ENCODE results near the gene TMEM200B. TPM values are rescaled to one million over a fixed set of nuclear protein-coding genes. Genes with fewer than 3 reads are reported as not detected.
"Not testable (repeated sequence)": the region's sequence is repeated elsewhere in the genome, so short reads cannot be mapped to it uniquely, and the experiment has no call there.

Gene TMEM200B
- total RNA-seq, 2 donors from 2014 or later: not detected

DNA sequence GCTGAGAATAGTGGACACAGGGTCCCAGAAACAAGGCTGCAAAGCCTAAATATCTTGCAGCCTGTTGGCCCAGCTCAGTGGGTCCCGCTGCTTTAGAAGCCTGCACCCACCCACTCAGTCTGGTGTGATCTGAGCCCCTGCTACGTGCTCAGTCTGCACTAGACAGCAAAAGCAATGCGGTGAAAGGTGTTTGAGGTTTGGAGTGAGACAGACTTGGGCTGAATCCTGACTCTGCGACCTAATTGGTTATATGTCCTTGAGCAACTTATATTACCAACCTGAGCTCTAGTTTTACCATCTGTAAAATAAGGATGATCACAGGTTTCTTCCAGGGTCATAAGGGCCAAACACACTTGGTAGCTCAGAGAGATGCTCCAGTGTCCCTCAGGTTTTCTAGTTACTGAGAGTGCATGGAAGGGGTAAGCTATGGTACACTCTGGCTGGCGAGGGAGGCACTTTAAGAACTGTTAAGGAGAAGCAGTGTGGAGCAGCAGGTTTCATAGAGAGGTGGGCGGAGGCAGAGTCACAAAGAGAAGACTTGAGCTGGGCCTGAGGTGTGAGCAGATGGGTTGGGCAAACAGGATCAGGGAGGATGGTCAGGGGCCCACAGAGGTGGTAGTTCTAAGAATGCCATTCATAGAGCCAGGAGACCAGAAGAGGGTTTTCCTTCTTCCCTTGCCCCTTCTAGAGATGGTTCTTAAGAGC lies 10.1 kb downstream of the TMEM200B start:
- peaks cover 0 to 6% of the 10 kb centered on the region in 2 donors for H3K4me1 Mint-ChIP-seq (ENCODE audit: low read depth in 2 of 2)
- H3K9me3 Mint-ChIP-seq: no peaks in the 10 kb centered on the region
- no peak overlapping the region for H3K4me3 Mint-ChIP-seq
- H3K27me3 Mint-ChIP-seq: no peaks in the 10 kb centered on the region
- H3K27ac Mint-ChIP-seq: no peak overlapping the region
- H3K36me3 Mint-ChIP-seq: peaks cover 11% of the 10 kb centered on the region
- DNase-seq (ENCODE audit: low spot score) (no peak), ATAC-seq (peak in 1 of 2 donors; percentile 50)

GRCh38 chr1:29112705-29113412 lies 10.8 kb downstream of the TMEM200B start:
- Mint-ChIP-seq H3K9me3 (no peaks in the 10 kb centered on the region), H3K27me3 (no peaks in the 10 kb centered on the region), H3K27ac (no peak overlapping the region), H3K36me3 (peaks cover 11% of the 10 kb centered on the region), H3K4me1 (ENCODE audit: low read depth in 2 of 2) (peaks cover 0 to 6% of the 10 kb centered on the region in 2 donors), H3K4me3 (no peak overlapping the region)
- ATAC-seq: no peak
- no peak for DNase-seq (ENCODE audit: low spot score)

DNA sequence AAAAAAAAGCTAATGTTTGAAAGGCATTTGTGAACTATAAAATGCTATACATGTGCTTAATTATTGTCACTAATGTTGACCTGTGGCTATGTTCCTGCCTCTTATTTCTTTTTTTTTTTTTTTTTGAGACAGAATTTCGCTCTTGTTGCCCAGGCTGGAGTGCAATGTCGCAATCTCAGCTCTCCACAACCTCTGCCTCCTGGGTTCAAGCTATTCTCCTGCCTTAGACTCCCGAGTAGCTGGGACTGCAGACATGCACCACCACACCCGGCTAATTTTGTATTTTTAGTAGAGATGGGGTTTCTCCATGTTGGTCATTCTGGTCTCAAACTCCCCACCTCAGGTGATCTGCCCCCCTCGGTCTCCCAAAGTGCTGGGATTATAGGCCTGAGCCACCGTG lies 15.7 kb downstream of the TMEM200B start:
- ATAC-seq; H3K9me3 Mint-ChIP-seq; H3K36me3 Mint-ChIP-seq; H3K27ac Mint-ChIP-seq; H3K4me3 Mint-ChIP-seq; H3K27me3 Mint-ChIP-seq; DNase-seq (ENCODE audit: low spot score); H3K4me1 Mint-ChIP-seq (ENCODE audit: low read depth in 2 of 2): not testable (repeated sequence)

- no peaks in the 10 kb centered on the region for H3K36me3 Mint-ChIP-seq
- H3K4me3 Mint-ChIP-seq: no peak overlapping the region
- DNase-seq (ENCODE audit: low spot score): no peak
- no peaks in the 10 kb centered on the region for H3K27me3 Mint-ChIP-seq
- no peaks in the 10 kb centered on the region for H3K9me3 Mint-ChIP-seq
- no peak overlapping the region for H3K27ac Mint-ChIP-seq
- no peak for ATAC-seq
- H3K4me1 Mint-ChIP-seq (ENCODE audit: low read depth in 2 of 2): no peaks in the 10 kb centered on the region
These were observed 17.9 kb downstream of the TMEM200B start for GRCh38 chr1:29105822-29106221.

DNA sequence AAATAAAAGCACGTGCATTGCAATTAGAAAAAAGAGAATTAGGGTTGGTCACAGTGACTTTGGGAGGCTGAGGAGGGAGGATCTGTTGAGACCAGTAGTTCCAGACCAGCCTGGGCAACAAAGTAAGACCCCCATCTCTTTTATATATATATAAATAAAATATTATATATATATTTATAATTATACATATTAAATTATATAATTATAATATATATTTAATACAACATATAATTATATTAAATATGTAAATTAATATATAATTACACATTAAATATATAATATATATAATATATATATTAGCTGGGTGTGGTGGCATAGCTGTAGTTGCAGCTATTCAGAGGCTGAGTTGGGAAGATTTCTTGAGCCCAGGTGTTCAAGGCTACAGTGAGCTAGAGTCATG lies 23.2 kb downstream of the TMEM200B start:
- Mint-ChIP-seq H3K36me3 (peaks cover 10% of the 10 kb centered on the region), H3K4me1 (ENCODE audit: low read depth in 2 of 2) (peaks cover 0 to 6% of the 10 kb centered on the region in 2 donors), H3K27me3 (no peaks in the 10 kb centered on the region), H3K27ac (no peak overlapping the region), H3K4me3 (no peak overlapping the region), H3K9me3 (no peaks in the 10 kb centered on the region)
- ATAC-seq: no peak
- DNase-seq (ENCODE audit: low spot score): no peak

DNA sequence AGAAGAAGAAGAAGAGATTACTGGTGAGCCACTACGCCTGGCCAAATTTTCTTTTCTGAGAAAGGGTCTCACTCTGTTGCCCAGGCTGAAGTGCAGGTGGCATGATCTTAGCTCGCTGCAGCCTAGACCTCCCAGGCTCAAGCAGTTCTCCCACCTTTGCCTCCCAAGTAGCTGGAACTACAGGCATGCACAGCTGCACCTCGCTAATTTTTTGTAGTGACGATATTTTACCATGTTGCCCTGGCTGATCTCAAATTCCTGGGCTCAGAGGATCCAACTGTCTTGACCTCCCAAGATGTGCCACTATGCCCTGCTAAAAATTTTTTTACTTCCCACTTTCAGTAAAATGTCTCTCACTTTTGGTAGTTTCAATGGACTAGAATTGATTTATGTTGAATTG lies 24.4 kb downstream of the TMEM200B start:
- no peak for DNase-seq (ENCODE audit: low spot score)
- Mint-ChIP-seq H3K27me3 (no peaks in the 10 kb centered on the region), H3K9me3 (no peaks in the 10 kb centered on the region), H3K36me3 (peaks cover 10% of the 10 kb centered on the region), H3K4me3 (no peak overlapping the region), H3K4me1 (ENCODE audit: low read depth in 2 of 2) (peaks cover 0 to 6% of the 10 kb centered on the region in 2 donors), H3K27ac (no peak overlapping the region)
- ATAC-seq: no peak

- Mint-ChIP-seq H3K36me3 (peaks cover 18% of the 10 kb centered on the region), H3K27ac (peak overlapping the region in 1 of 2 donors; percentile 71), H3K27me3 (no peaks in the 10 kb centered on the region), H3K4me1 (ENCODE audit: low read depth in 2 of 2) (peaks cover 0 to 6% of the 10 kb centered on the region in 2 donors), H3K9me3 (no peaks in the 10 kb centered on the region), H3K4me3 (no peak overlapping the region)
- ATAC-seq (no peak), DNase-seq (ENCODE audit: low spot score) (no peak)
These were observed 27.3 kb downstream of the TMEM200B start for GRCh38 chr1:29096231-29096886.

DNA sequence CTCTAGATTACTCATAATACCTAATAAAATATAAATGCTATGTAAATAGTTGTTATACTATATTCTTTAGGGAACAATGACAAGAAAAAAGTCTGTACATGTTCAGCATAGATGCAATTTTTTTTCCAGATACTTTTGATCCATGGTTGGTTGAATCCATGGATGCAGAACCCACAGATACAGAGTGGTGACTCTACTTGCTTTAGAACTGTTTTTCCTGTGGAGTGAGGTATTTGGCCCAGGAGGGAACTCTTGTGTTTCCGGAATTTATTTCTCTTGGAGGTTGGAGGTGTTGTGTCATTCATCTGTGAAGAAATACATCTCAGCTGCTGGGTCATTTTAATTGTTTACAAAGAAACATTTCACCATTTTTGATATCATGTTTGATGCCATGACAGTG lies 28.7 kb downstream of the TMEM200B start:
- DNase-seq (ENCODE audit: low spot score): no peak
- Mint-ChIP-seq H3K4me1 (ENCODE audit: low read depth in 2 of 2) (peaks cover 1 to 6% of the 10 kb centered on the region in 2 donors), H3K4me3 (no peak overlapping the region), H3K27me3 (no peaks in the 10 kb centered on the region), H3K27ac (no peak overlapping the region), H3K9me3 (no peaks in the 10 kb centered on the region), H3K36me3 (peaks cover 19% of the 10 kb centered on the region)
- no peak for ATAC-seq

DNA sequence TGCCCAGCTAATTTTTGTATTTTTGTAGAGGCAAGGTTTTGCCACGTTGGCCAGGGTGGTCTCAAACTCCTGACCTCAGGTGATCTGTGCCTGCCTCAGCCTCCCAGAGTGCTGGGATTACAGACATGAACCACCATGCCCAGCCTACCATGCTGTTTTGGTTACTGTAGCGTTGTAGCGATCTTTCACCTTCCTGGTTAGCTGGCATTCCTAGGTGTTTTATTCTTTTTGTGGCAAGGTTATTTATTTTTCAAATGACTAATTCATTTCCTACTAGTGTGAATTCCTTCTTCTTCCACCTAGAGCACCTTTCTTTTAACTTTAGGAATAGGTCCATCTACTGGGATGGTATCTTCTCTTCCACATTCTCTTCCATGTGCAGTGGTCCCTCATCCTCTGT lies 29.3 kb downstream of the TMEM200B start:
- Mint-ChIP-seq H3K36me3 (peaks cover 21% of the 10 kb centered on the region), H3K4me3 (no peak overlapping the region), H3K4me1 (ENCODE audit: low read depth in 2 of 2) (peaks cover 6% of the 10 kb centered on the region in 2 donors), H3K27me3 (no peaks in the 10 kb centered on the region), H3K9me3 (no peaks in the 10 kb centered on the region), H3K27ac (no peak overlapping the region)
- ATAC-seq: no peak
- DNase-seq (ENCODE audit: low spot score): no peak

DNA sequence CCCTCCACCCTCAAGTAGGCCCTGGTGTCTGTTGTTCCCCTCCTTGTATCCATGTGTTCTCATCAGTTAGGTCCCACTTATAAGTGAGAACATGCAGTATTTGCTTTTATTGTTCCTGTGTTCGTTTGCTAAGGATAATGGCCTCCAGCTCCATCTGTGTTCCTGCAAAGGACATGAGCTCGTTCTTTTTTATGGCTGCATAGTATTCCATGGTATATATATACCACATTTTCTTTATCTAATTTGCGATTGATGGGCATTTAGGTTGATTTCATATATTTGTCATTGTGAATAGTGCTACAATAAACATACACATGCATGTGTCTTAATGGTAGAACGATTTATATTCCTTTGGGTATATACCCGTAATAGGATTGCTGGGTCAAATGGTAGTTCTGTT lies 31.0 kb downstream of the TMEM200B start:
- not testable (repeated sequence) for H3K27me3 Mint-ChIP-seq; H3K4me1 Mint-ChIP-seq (ENCODE audit: low read depth in 2 of 2); H3K27ac Mint-ChIP-seq; DNase-seq (ENCODE audit: low spot score); H3K9me3 Mint-ChIP-seq; H3K4me3 Mint-ChIP-seq; ATAC-seq
- peaks cover 21% of the 10 kb centered on the region for H3K36me3 Mint-ChIP-seq

DNA sequence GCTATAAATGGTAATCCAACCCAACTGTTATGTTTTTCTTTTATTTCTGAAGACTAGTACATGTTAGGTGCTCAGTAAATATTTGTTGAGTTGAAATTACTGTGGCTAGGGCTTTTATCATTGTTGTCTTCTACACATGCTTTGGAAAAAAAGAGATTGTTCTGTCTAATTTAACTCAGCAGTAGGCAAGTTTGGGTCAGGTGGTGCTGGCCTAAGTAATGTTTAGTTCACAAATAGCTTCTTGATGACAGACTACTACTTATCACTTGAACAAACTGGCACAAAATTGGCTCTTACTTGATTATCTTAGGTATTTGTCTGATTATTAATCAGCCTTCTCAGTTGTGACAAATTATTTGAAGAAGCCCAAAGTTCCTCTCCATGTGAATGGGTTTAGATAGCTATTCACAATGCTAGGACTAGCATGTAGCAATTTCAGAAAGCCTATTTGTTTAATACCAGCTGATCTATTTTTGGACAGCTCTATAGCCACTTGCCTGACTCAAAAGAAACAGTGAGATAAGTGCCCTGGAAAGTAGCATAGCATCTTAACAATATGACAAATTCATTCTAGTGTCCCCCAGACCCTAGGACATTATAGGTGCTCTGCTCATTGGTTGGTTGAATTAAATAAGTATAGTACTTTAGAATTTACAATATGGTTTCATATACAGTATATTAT lies 32.6 kb downstream of the TMEM200B start:
- no peak for ATAC-seq
- Mint-ChIP-seq H3K27me3 (no peaks in the 10 kb centered on the region), H3K4me3 (no peak overlapping the region), H3K9me3 (no peaks in the 10 kb centered on the region), H3K36me3 (peaks cover 17% of the 10 kb centered on the region), H3K27ac (no peak overlapping the region), H3K4me1 (ENCODE audit: low read depth in 2 of 2) (peaks cover 6 to 9% of the 10 kb centered on the region in 2 donors)
- no peak for DNase-seq (ENCODE audit: low spot score)

GRCh38 chr1:29084196-29084521 lies 39.5 kb downstream of the TMEM200B start:
- no peaks in the 10 kb centered on the region for H3K9me3 Mint-ChIP-seq
- H3K4me3 Mint-ChIP-seq: no peak overlapping the region
- DNase-seq (ENCODE audit: low spot score) (no peak), ATAC-seq (no peak)
- peaks cover under 1% of the 10 kb centered on the region for H3K36me3 Mint-ChIP-seq
- H3K27ac Mint-ChIP-seq: no peak overlapping the region
- H3K4me1 Mint-ChIP-seq (ENCODE audit: low read depth in 2 of 2): no peaks in the 10 kb centered on the region
- no peaks in the 10 kb centered on the region for H3K27me3 Mint-ChIP-seq

GRCh38 chr1:29083317-29084195 lies 40.1 kb downstream of the TMEM200B start:
- DNase-seq (ENCODE audit: low spot score): no peak
- H3K4me1 Mint-ChIP-seq (ENCODE audit: low read depth in 2 of 2): no peaks in the 10 kb centered on the region
- no peaks in the 10 kb centered on the region for H3K27me3 Mint-ChIP-seq
- no peak for ATAC-seq
- H3K27ac Mint-ChIP-seq: no peak overlapping the region
- H3K9me3 Mint-ChIP-seq: no peaks in the 10 kb centered on the region
- H3K4me3 Mint-ChIP-seq: no peak overlapping the region
- H3K36me3 Mint-ChIP-seq: no peaks in the 10 kb centered on the region

All from natural killer cell treated with Interleukin-12 subunit alpha and Interleukin-12 subunit beta and Interleukin-15 and Interleukin-18, amount 100 ng/mL, for 72 hours (primary cell).